Ureter (tissue), 1 donor: ENCODE results near the gene SORCS2. TPM values are rescaled to one million over a fixed set of nuclear protein-coding genes. Genes with fewer than 3 reads are reported as not detected.

Experiments used
- DNase-seq: peaks from one replicate; pipeline ENCODE4 v3.0.0-alpha.2; 2020; ENCODE audit warnings: low spot score
- total RNA-seq: library from RNA; stranded (reverse); gene quantifications from one replicate; pipeline ENCODE4 v1.2.4, GENCODE V29; 2023
- donor health status: DM: yes; HTN: yes; CAD: no.

SORCS2 gene
- total RNA-seq, 1 donor from 2014 or later: 2.8 TPM

GRCh38 chr4:7524064-7524682, 331.8 kb downstream of the SORCS2 start:
- DNase-seq: no peak

- DNase-seq: no peak
Observed at GRCh38 chr4:7524843-7525242, 332.5 kb downstream of the SORCS2 start.

GRCh38 chr4:7526491-7526890, 334.2 kb downstream of the SORCS2 start:
- no peak for DNase-seq

- no peak for DNase-seq
Observed at GRCh38 chr4:7526929-7527535, 334.7 kb downstream of the SORCS2 start.

GRCh38 chr4:7529368-7530080, 337.2 kb downstream of the SORCS2 start:
- DNase-seq: no peak

GRCh38 chr4:7530082-7530481, 337.7 kb downstream of the SORCS2 start:
- no peak for DNase-seq

GRCh38 chr4:7530932-7531639, 338.7 kb downstream of the SORCS2 start:
- DNase-seq: no peak

- no peak for DNase-seq
Observed at GRCh38 chr4:7531640-7531994, 339.3 kb downstream of the SORCS2 start.

GRCh38 chr4:7532043-7532442, 339.7 kb downstream of the SORCS2 start:
- no peak for DNase-seq

GRCh38 chr4:7533267-7533666, 340.9 kb downstream of the SORCS2 start:
- DNase-seq: no peak

- DNase-seq: no peak
Observed at GRCh38 chr4:7535094-7535493, 342.8 kb downstream of the SORCS2 start.

GRCh38 chr4:7535619-7536018, 343.3 kb downstream of the SORCS2 start:
- no peak for DNase-seq

- no peak for DNase-seq
Observed at GRCh38 chr4:7536876-7537275, 344.5 kb downstream of the SORCS2 start.

- no peak for DNase-seq
Observed at GRCh38 chr4:7537853-7538400, 345.6 kb downstream of the SORCS2 start.

GRCh38 chr4:7538518-7538917, 346.2 kb downstream of the SORCS2 start:
- no peak for DNase-seq

GRCh38 chr4:7539186-7539585, 346.8 kb downstream of the SORCS2 start:
- DNase-seq: no peak

GRCh38 chr4:7539659-7540058, 347.3 kb downstream of the SORCS2 start:
- DNase-seq: no peak

- no peak for DNase-seq
Observed at GRCh38 chr4:7540206-7540605, 347.9 kb downstream of the SORCS2 start.

- no peak for DNase-seq
Observed at GRCh38 chr4:7540654-7541413, 348.5 kb downstream of the SORCS2 start.

GRCh38 chr4:7541414-7541810, 349.1 kb downstream of the SORCS2 start:
- DNase-seq: no peak

- no peak for DNase-seq
Observed at GRCh38 chr4:7542781-7543180, 350.4 kb downstream of the SORCS2 start.
